Endothelial cell of umbilical vein (primary cell): ENCODE measurements around the gene CNTN3. TPM values are rescaled to one million over a fixed set of nuclear protein-coding genes. Genes with fewer than 3 reads are reported as not detected.

Source experiments
- BruUV-seq: library from RNA; stranded (reverse); fragments of 400-500 nt; replicated peaks from 2 replicates; lab custom pipeline; 2021; lab: Mats Ljungman, UMichigan
- CTCF ChIA-PET: fragments of 300-600, 350-600 bp; sonication (Branson Sonifier 250); formaldehyde crosslinking; loops from one replicate; lab custom pipeline; 2021; ENCODE audit warnings: antibody characterized with exemption, inconsistent platforms; lab: Charles Lee
- POLR2A ChIA-PET: fragments of 300-600, 350-600 bp; sonication (Branson Sonifier 250); formaldehyde crosslinking; loops from one replicate; lab custom pipeline; 2021; ENCODE audit warnings: antibody characterized with exemption, inconsistent platforms; lab: Charles Lee
- DNase-seq: peaks from one replicate; pipeline ENCODE4 v3.0.0-alpha.2; 2011; ENCODE audit warnings: low read depth, low spot score
- FAIRE-seq: peaks from 2 replicates; lab custom pipeline; 2011; peaks lifted over from hg19 to GRCh38; lab: Jason Lieb, UNC
- H2AFZ ChIP-seq: 2 replicates; pipeline ENCODE4 v1.6.0; 2012; ENCODE audit warnings: low read depth, low read length, control low read depth, inconsistent platforms
- H3K27ac ChIP-seq: 2 replicates; pipeline ENCODE4 v1.5.1; 2011; ENCODE audit warnings: low read depth, mild to moderate bottlenecking, control low read depth, low read length, moderate library complexity; ENCODE audit not compliant: insufficient read depth
- H3K27me3 ChIP-seq, 2 experiments: 2 replicates each; pipeline versions ENCODE4 v1.6.0 to v1.6.1; 2011; ENCODE audit warnings: low read length in 2 of 2, mixed read lengths in 1 of 2; ENCODE audit not compliant: control insufficient read depth in 2 of 2, insufficient read depth in 2 of 2
- H3K36me3 ChIP-seq, 2 experiments: 2 replicates in 1 of 2; 3 replicates in 1 of 2; pipeline ENCODE4 v1.5.1; 2011; ENCODE audit warnings: low read length in 2 of 2, mild to moderate bottlenecking in 1 of 2, moderate library complexity in 1 of 2; ENCODE audit not compliant: control insufficient read depth in 2 of 2, insufficient read depth in 2 of 2; ENCODE audit errors: extremely low read depth in 1 of 2
- H3K4me1 ChIP-seq: 3 replicates; pipeline ENCODE4 v1.5.1; 2011; ENCODE audit warnings: mild to moderate bottlenecking, low read length; ENCODE audit not compliant: control insufficient read depth, insufficient read depth; ENCODE audit errors: extremely low read depth
- H3K4me2 ChIP-seq: 2 replicates; pipeline ENCODE4 v1.6.1; 2011; ENCODE audit warnings: low read length, control low read depth, mixed read lengths; ENCODE audit not compliant: insufficient read depth
- H3K4me3 ChIP-seq, 3 experiments: fragments of 200-600 bp in 1 of 3; sonication (generic), shearing (Covaris generic) in 1 of 3; replicated peaks in 1 of 3; 2 replicates each; pipeline ENCODE4 v1.5.1; 2011 to 2016; ENCODE audit warnings: control low read depth in 3 of 3, low read length in 3 of 3, mild to moderate bottlenecking in 2 of 3, inconsistent platforms in 1 of 3, low read depth in 1 of 3, moderate library complexity in 1 of 3; ENCODE audit not compliant: insufficient read depth in 1 of 3
- H3K79me2 ChIP-seq: 2 replicates; pipeline ENCODE4 v1.6.0; 2012; ENCODE audit warnings: low read length, inconsistent platforms; ENCODE audit not compliant: control insufficient read depth, insufficient read depth
- H3K9ac ChIP-seq: replicated peaks from 2 replicates; pipeline ENCODE3; 2011; ENCODE audit warnings: low read length, control low read depth; ENCODE audit not compliant: insufficient read depth; ENCODE audit errors: extremely low read depth
- H3K9me1 ChIP-seq: replicated peaks from 3 replicates; pipeline ENCODE4 v1.6.0; 2011; ENCODE audit warnings: mild to moderate bottlenecking, low read length; ENCODE audit not compliant: control insufficient read depth, insufficient read depth; ENCODE audit errors: extremely low read depth
- H3K9me3 ChIP-seq: replicated peaks from 2 replicates; pipeline ENCODE4 v1.5.1; 2012; ENCODE audit warnings: low read length, inconsistent platforms; ENCODE audit not compliant: control insufficient read depth, insufficient read depth
- H4K20me1 ChIP-seq: replicated peaks from 2 replicates; pipeline ENCODE3; 2011; ENCODE audit warnings: mild to moderate bottlenecking, low read length; ENCODE audit not compliant: control insufficient read depth, insufficient read depth; ENCODE audit errors: extremely low read depth
- CTCF ChIP-seq, 2 donors: IDR thresholded peaks; 1 replicate in 1 of 2; 2 replicates in 1 of 2; pipeline ENCODE4 v1.5.1; 2011; ENCODE audit warnings: low read length in 2 of 2, mild to moderate bottlenecking in 2 of 2, moderate library complexity in 2 of 2, control low read depth in 1 of 2, inconsistent platforms in 1 of 2, low read depth in 1 of 2; ENCODE audit not compliant: insufficient read depth in 1 of 2; ENCODE audit errors: extremely low read depth in 1 of 2
- EZH2 ChIP-seq: IDR thresholded peaks from 2 replicates; pipeline ENCODE4 v1.6.1; 2012; ENCODE audit warnings: borderline replicate concordance, low read depth, mild to moderate bottlenecking, moderate library complexity, low read length, inconsistent platforms; ENCODE audit not compliant: severe bottlenecking
- FOS ChIP-seq: IDR thresholded peaks from 2 replicates; pipeline ENCODE4 v1.6.1; 2011; ENCODE audit warnings: mild to moderate bottlenecking, low read length, moderate library complexity, borderline replicate concordance; ENCODE audit not compliant: insufficient read depth
- GATA2 ChIP-seq: IDR thresholded peaks from 2 replicates; pipeline ENCODE4 v1.7.0; 2011; ENCODE audit warnings: low read depth, mild to moderate bottlenecking, moderate library complexity, mixed read lengths, low read length; ENCODE audit not compliant: insufficient read length, insufficient read depth
- MAX ChIP-seq: IDR thresholded peaks from 2 replicates; pipeline ENCODE4 v1.6.1; 2011; ENCODE audit not compliant: insufficient read depth, insufficient read length
- MYC ChIP-seq: IDR thresholded peaks from one replicate; pipeline ENCODE4 v1.6.1; 2011; ENCODE audit warnings: mild to moderate bottlenecking, low read depth, low read length
- POLR2AphosphoS5 ChIP-seq: IDR thresholded peaks from 2 replicates; pipeline ENCODE4 v1.6.1; 2012; ENCODE audit warnings: low read depth, mild to moderate bottlenecking, control low read depth, low read length, moderate library complexity; ENCODE audit not compliant: insufficient read depth
- dilution Hi-C: fragments of 300-500 bp; cut with MboI; formaldehyde crosslinking; loops from one replicate; pipeline ENCODE4 v1.15.0; 2019; ENCODE audit warnings: low sequenced_read_pairs; ENCODE audit not compliant: extremely low pct_ligation_motif_present
- intact Hi-C: fragments of 100-400 bp; cut with micrococcal nuclease; formaldehyde crosslinking; loops from one replicate; pipeline ENCODE4 v1.10.0; 2022
- polyA plus RNA-seq, 4 experiments: library from polyadenylated mRNA; depleted of rRNA in 3 of 4; stranded (reverse) in 3 of 4; unstranded in 1 of 4; fragments of >200 nt; gene quantifications; 2 replicates each; pipeline versions ENCODE4 v1.2.1 to v1.2.3, GENCODE V29; 2011 to 2012; ENCODE audit warnings: missing spikeins in 1 of 4
- total RNA-seq: library from RNA; stranded (reverse); gene quantifications from 2 replicates; pipeline ENCODE4 v1.2.3, GENCODE V29; 2021

The CNTN3 gene
- total and polyA plus RNA-seq, 2 donors (not counting 3 experiments of a cell fraction or from before 2014, with no cell fraction given), result 0.03 TPM; not detected in 1

- intact Hi-C loops (no loop called here), dilution Hi-C loops (no loop called here)
- no TSS peak for BruUV-seq
- FAIRE-seq (no peak), DNase-seq (no peak)
- Histone ChIP-seq H3K9me1 (no peaks in the 10 kb centered on the region), H3K27ac (no peak overlapping the region), H3K4me1 (no peaks in the 10 kb centered on the region), H3K27me3 (peaks cover 0 to 3% of the 10 kb centered on the region in 2 experiments), H2AFZ (no peak overlapping the region), H3K4me3 (no peak overlapping the region), H3K9ac (no peak overlapping the region), H3K36me3 (no peaks in the 10 kb centered on the region), H3K9me3 (no peaks in the 10 kb centered on the region), H4K20me1 (no peaks in the 10 kb centered on the region), H3K79me2 (no peaks in the 10 kb centered on the region), H3K4me2 (no peak overlapping the region)
- POLR2A ChIA-PET, result no interaction called here
- TF ChIP-seq GATA2 (no peak), POLR2AphosphoS5 (no peak), FOS (no peak), MYC (no peak), MAX (no peak), CTCF (IDR thresholded peaks at IDR 0.05; ENCODE audit: extremely low read depth in 1 of 2, insufficient read depth in 1 of 2, low read depth in 1 of 2, low read length in 2 of 2) (no peak), EZH2 (no peak)
- CTCF ChIA-PET, result no interaction called here
Measured at GRCh38 chr3:74617776-74618175, 3.3 kb upstream of the CNTN3 start.
